Astrocyte of the spinal cord (primary cell): ENCODE measurements around the gene AUTS2.

Experiments
- DNase-seq: peaks from one replicate; pipeline ENCODE4 v3.0.0; 2011; ENCODE audit warnings: low read depth, low spot score
- H3K4me3 ChIP-seq: 2 replicates; pipeline ENCODE4 v1.5.1; 2011; ENCODE audit warnings: low read depth, mild to moderate bottlenecking, low read length, moderate library complexity
- CTCF ChIP-seq: IDR thresholded peaks from 2 replicates; pipeline ENCODE4 v1.5.1; 2012; ENCODE audit warnings: low read depth, mild to moderate bottlenecking, low read length, inconsistent platforms
- in situ Hi-C: cut with HindIII; loops from 2 replicates; pipeline ENCODE4 v1.10.0; 2017; ENCODE audit warnings: low sequenced_read_pairs

AUTS2 gene

GRCh38 chr7:69605070-69605469, 6.8 kb downstream of the AUTS2 start:
- no peak for DNase-seq
- H3K4me3 ChIP-seq, result no peak overlapping the region
- no peak for TF ChIP-seq CTCF
- in situ Hi-C loops, result no loop called here

- no peak for TF ChIP-seq CTCF
- DNase-seq, result no peak
- no peak overlapping the region for H3K4me3 ChIP-seq
- in situ Hi-C loops, result no loop called here
Measured at GRCh38 chr7:69605546-69605945, 7.3 kb downstream of the AUTS2 start.

GRCh38 chr7:69608049-69608448, 9.8 kb downstream of the AUTS2 start:
- in situ Hi-C loops, result no loop called here
- DNase-seq, result no peak
- H3K4me3 ChIP-seq, result no peak overlapping the region
- no peak for TF ChIP-seq CTCF

- in situ Hi-C loops, result no loop called here
- no peak for DNase-seq
- no peak for TF ChIP-seq CTCF
- H3K4me3 ChIP-seq, result no peak overlapping the region
Measured at GRCh38 chr7:69608878-69609277, 10.6 kb downstream of the AUTS2 start.

- TF ChIP-seq CTCF, result no peak
- in situ Hi-C loops, result no loop called here
- no peak for DNase-seq
- H3K4me3 ChIP-seq, result no peak overlapping the region
Measured at GRCh38 chr7:69609541-69610373, 11.5 kb downstream of the AUTS2 start.

- in situ Hi-C loops, result no loop called here
- TF ChIP-seq CTCF, result no peak
- no peak overlapping the region for H3K4me3 ChIP-seq
- no peak for DNase-seq
Measured at GRCh38 chr7:69610374-69611084, 12.3 kb downstream of the AUTS2 start.
